Transverse colon (tissue), 3 donors: Measurements from ENCODE around the gene PLAAT3.

Experiments
- CTCF ChIP-seq, 5 experiments: fragments of 200-600 bp in 3 of 5; fragments of 450-650 bp in 2 of 5; sonication (generic) in 3 of 5; IDR thresholded peaks; 1 replicate in 2 of 5; 2 replicates in 3 of 5; pipeline ENCODE4 v1.5.1; 2016 to 2017; ENCODE audit warnings: antibody characterized with exemption in 5 of 5, inconsistent platforms in 3 of 5, mild to moderate bottlenecking in 2 of 5, moderate library complexity in 1 of 5
- POLR2A ChIP-seq: fragments of 450-650 bp; IDR thresholded peaks from one replicate; pipeline ENCODE4 v1.6.1; 2016; ENCODE audit warnings: antibody characterized with exemption, mild to moderate bottlenecking, moderate library complexity

- TF ChIP-seq CTCF (IDR thresholded peaks at IDR 0.05) (no peak), POLR2A (no peak)
Observed at GRCh38 chr11:63619967-63620366, 5.7 kb upstream of the PLAAT3 start.
